NCI-H1417 (cell line): ENCODE results near the gene MRFAP1L1.
A peak's percentile ranks its signal among the peaks of the same experiment; 100 is the strongest.
"Not testable (repeated sequence)": the region's sequence is repeated elsewhere in the genome, so short reads cannot be mapped to it uniquely, and the experiment has no call there.

Source experiments
- DNase-seq, 3 experiments: peaks; one replicate each; lab custom pipeline; 2025; lab: John Stamatoyannopoulos, UW

MRFAP1L1 gene

GRCh38 chr4:6734165-6734786 is 24.6 kb upstream of the MRFAP1L1 start:
- DNase-seq, result no peak

- DNase-seq, result no peak
These were observed 23.9 kb upstream of the MRFAP1L1 start for GRCh38 chr4:6733358-6734164.

GRCh38 chr4:6732441-6733357 is 23.0 kb upstream of the MRFAP1L1 start:
- no peak for DNase-seq

- no peak for DNase-seq
These were observed 22.1 kb upstream of the MRFAP1L1 start for GRCh38 chr4:6731780-6732179.

GRCh38 chr4:6731318-6731675 is 21.6 kb upstream of the MRFAP1L1 start:
- DNase-seq, result no peak

- DNase-seq, result no peak
These were observed 21.1 kb upstream of the MRFAP1L1 start for GRCh38 chr4:6730603-6731317.

- no peak for DNase-seq
These were observed 18.8 kb upstream of the MRFAP1L1 start for GRCh38 chr4:6728320-6729029.

GRCh38 chr4:6727943-6728250 is 18.2 kb upstream of the MRFAP1L1 start:
- no peak for DNase-seq

GRCh38 chr4:6727081-6727942 is 17.6 kb upstream of the MRFAP1L1 start:
- DNase-seq, result no peak

- DNase-seq, result not testable (repeated sequence)
These were observed 15.8 kb upstream of the MRFAP1L1 start for GRCh38 chr4:6725427-6725961.

- DNase-seq, result no peak
These were observed 14.9 kb upstream of the MRFAP1L1 start for GRCh38 chr4:6724421-6725111.

GRCh38 chr4:6723851-6724250 is 14.2 kb upstream of the MRFAP1L1 start:
- no peak for DNase-seq

- no peak for DNase-seq
These were observed 13.2 kb upstream of the MRFAP1L1 start for GRCh38 chr4:6722891-6723290.

GRCh38 chr4:6721121-6721520 is 11.5 kb upstream of the MRFAP1L1 start:
- no peak for DNase-seq

- DNase-seq, result peak; percentile 64 to 83 (median 79)
These were observed 10.6 kb upstream of the MRFAP1L1 start for GRCh38 chr4:6720202-6720699.

- no peak for DNase-seq
These were observed 10.0 kb upstream of the MRFAP1L1 start for GRCh38 chr4:6719611-6720179.

GRCh38 chr4:6718932-6719610 is 9.4 kb upstream of the MRFAP1L1 start:
- DNase-seq, result no peak

- no peak for DNase-seq
These were observed 7.4 kb upstream of the MRFAP1L1 start for GRCh38 chr4:6716958-6717655.
